Loucy (cell line): ENCODE results near the gene TOGARAM2.

Experiments used
- H2AFZ ChIP-seq: fragments of 200-600 bp; sonication (generic); 2 replicates; pipeline ENCODE4 v1.6.0; 2016; ENCODE audit warnings: antibody characterized with exemption, mild to moderate bottlenecking, low read length, moderate library complexity
- H3F3A ChIP-seq: fragments of 200-600 bp; 2 replicates; pipeline ENCODE4 v1.6.0; 2016; ENCODE audit warnings: antibody characterized with exemption, low read depth, mild to moderate bottlenecking
- H3K27me3 ChIP-seq: fragments of 200-600 bp; sonication (generic); 2 replicates; pipeline ENCODE4 v1.6.1; 2014; ENCODE audit warnings: low read length, mild to moderate bottlenecking; ENCODE audit not compliant: insufficient read depth, poor library complexity, severe bottlenecking
- H3K36me3 ChIP-seq: fragments of 200-600 bp; sonication (generic); 2 replicates; pipeline ENCODE4 v1.6.1; 2016; ENCODE audit warnings: low read length; ENCODE audit not compliant: insufficient read depth
- H3K4me1 ChIP-seq: fragments of 200-600 bp; sonication (generic); 2 replicates; pipeline ENCODE4 v1.5.1; 2014; ENCODE audit warnings: low read length, mild to moderate bottlenecking; ENCODE audit not compliant: insufficient read depth, poor library complexity, severe bottlenecking
- H3K4me2 ChIP-seq: fragments of 200-600 bp; sonication (generic); 2 replicates; pipeline ENCODE4 v1.6.0; 2014; ENCODE audit warnings: antibody characterized with exemption, low read length, low read depth, mild to moderate bottlenecking; ENCODE audit not compliant: poor library complexity, severe bottlenecking
- H3K4me3 ChIP-seq: fragments of 200-600 bp; sonication (generic); 2 replicates; pipeline ENCODE4 v1.5.1; 2014; ENCODE audit warnings: low read length, mild to moderate bottlenecking, mixed read lengths; ENCODE audit not compliant: poor library complexity, severe bottlenecking
- H3K79me2 ChIP-seq: fragments of 200-600 bp; sonication (generic); 2 replicates; pipeline ENCODE4 v1.6.1; 2014; ENCODE audit warnings: low read length; ENCODE audit not compliant: insufficient read depth
- H3K9ac ChIP-seq: fragments of 200-600 bp; sonication (generic); 2 replicates; pipeline ENCODE4 v1.6.0; 2014; ENCODE audit warnings: mild to moderate bottlenecking, low read depth, low read length, moderate library complexity; ENCODE audit not compliant: poor library complexity, severe bottlenecking
- H3K9me2 ChIP-seq: fragments of 200-600 bp; sonication (generic); replicated peaks from 2 replicates; pipeline ENCODE4 v1.6.1; 2016; ENCODE audit warnings: low read depth, low read length, mixed read lengths
- H3K9me3 ChIP-seq: fragments of 200-600 bp; sonication (generic); 2 replicates; pipeline ENCODE4 v1.6.1; 2014; ENCODE audit warnings: mild to moderate bottlenecking, antibody characterized with exemption, low read length, low read depth; ENCODE audit not compliant: insufficient read depth
- H4K20me1 ChIP-seq: fragments of 200-600 bp; sonication (generic); 2 replicates; pipeline ENCODE4 v1.6.0; 2014; ENCODE audit warnings: antibody characterized with exemption, low read length, mild to moderate bottlenecking; ENCODE audit not compliant: insufficient read depth, poor library complexity, severe bottlenecking
- CTCF ChIP-seq: fragments of 200-600 bp; sonication (generic); conservative IDR thresholded peaks from 2 replicates; pipeline ENCODE4 v1.5.1; 2014; ENCODE audit warnings: mild to moderate bottlenecking, antibody characterized with exemption, low read length
- EZH2phosphoT487 ChIP-seq: fragments of 200-600 bp; IDR thresholded peaks from 2 replicates; pipeline ENCODE4 v1.6.1; 2018; ENCODE audit warnings: antibody characterized with exemption, mild to moderate bottlenecking, moderate library complexity, borderline replicate concordance

Gene TOGARAM2

GRCh38 chr2:29072251-29072650 lies 91.2 kb downstream of the TOGARAM2 start:
- H3K9me2 ChIP-seq = no peaks in the 10 kb centered on the region
- H3F3A ChIP-seq = no peaks in the 10 kb centered on the region
- H3K27me3 ChIP-seq = no peaks in the 10 kb centered on the region
- H3K9me3 ChIP-seq = no peaks in the 10 kb centered on the region
- H3K4me3 ChIP-seq = no peak overlapping the region
- no peaks in the 10 kb centered on the region for H4K20me1 ChIP-seq
- H3K4me1 ChIP-seq = no peaks in the 10 kb centered on the region
- H3K4me2 ChIP-seq = no peak overlapping the region
- no peaks in the 10 kb centered on the region for H3K36me3 ChIP-seq
- TF ChIP-seq CTCF (no peak), EZH2phosphoT487 (no peak)
- H3K9ac ChIP-seq = no peak overlapping the region
- no peaks in the 10 kb centered on the region for H3K79me2 ChIP-seq
- H2AFZ ChIP-seq = no peak overlapping the region

- H3K4me1 ChIP-seq = no peaks in the 10 kb centered on the region
- H3K4me3 ChIP-seq = no peak overlapping the region
- H4K20me1 ChIP-seq = no peaks in the 10 kb centered on the region
- H3K27me3 ChIP-seq = no peaks in the 10 kb centered on the region
- H3K36me3 ChIP-seq = no peaks in the 10 kb centered on the region
- no peaks in the 10 kb centered on the region for H3K79me2 ChIP-seq
- no peak for TF ChIP-seq EZH2phosphoT487
- TF ChIP-seq CTCF = no peak
- H3K9ac ChIP-seq = no peak overlapping the region
- no peaks in the 10 kb centered on the region for H3F3A ChIP-seq
- H2AFZ ChIP-seq = no peak overlapping the region
- H3K9me2 ChIP-seq = no peaks in the 10 kb centered on the region
- no peaks in the 10 kb centered on the region for H3K9me3 ChIP-seq
- H3K4me2 ChIP-seq = no peak overlapping the region
These were observed 92.0 kb downstream of the TOGARAM2 start for GRCh38 chr2:29072971-29073725.

GRCh38 chr2:29073933-29074332 lies 92.8 kb downstream of the TOGARAM2 start:
- Histone ChIP-seq H2AFZ (no peak overlapping the region), H3K9me3 (no peaks in the 10 kb centered on the region), H3K9me2 (no peaks in the 10 kb centered on the region), H3F3A (no peaks in the 10 kb centered on the region), H3K4me3 (no peak overlapping the region), H3K36me3 (no peaks in the 10 kb centered on the region), H3K4me1 (no peaks in the 10 kb centered on the region), H3K9ac (no peak overlapping the region), H3K79me2 (no peaks in the 10 kb centered on the region), H3K27me3 (no peaks in the 10 kb centered on the region), H4K20me1 (no peaks in the 10 kb centered on the region), H3K4me2 (no peak overlapping the region)
- TF ChIP-seq CTCF (no peak), EZH2phosphoT487 (no peak)
